Measurements from ENCODE around the gene KCND2.
"Not testable (repeated sequence)": the region's sequence is repeated elsewhere in the genome, so short reads cannot be mapped to it uniquely, and the experiment has no call there.

KCND2 gene

DNA sequence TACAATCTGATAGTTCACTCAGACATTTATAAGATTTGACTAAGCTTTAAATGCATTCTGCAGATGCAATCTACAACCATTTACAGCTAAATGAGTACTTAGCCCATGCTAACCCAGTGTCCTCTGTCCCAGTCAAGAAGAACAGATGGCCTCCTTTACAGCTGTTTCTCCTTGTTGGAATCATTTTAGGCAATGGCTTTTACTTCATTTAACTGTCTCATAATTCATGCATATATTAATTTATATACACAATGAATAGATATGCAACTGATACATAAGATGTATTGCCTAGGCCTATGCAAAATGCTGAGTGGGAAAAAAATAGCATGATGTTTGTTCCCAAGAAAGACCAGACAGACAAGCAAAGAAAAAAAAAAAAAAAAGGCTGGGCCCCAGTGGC, 502.8 kb downstream of the KCND2 start:
- Histone ChIP-seq H2AFZ (ENCODE audit: low read length, unreplicated experiment) (no peak overlapping the region), H3K27me3 (ENCODE audit: insufficient read depth, low read length) (no peaks in the 10 kb centered on the region), H3K36me3 (ENCODE audit: insufficient read depth, low read length) (no peaks in the 10 kb centered on the region), H3K79me2 (ENCODE audit: control insufficient read depth, insufficient read depth, low read length, unreplicated experiment) (no peaks in the 10 kb centered on the region), H3K27ac (ENCODE audit: low read depth, low read length) (no peak overlapping the region), H3K4me3 (ENCODE audit: low read depth, low read length) (no peak overlapping the region), H3K4me1 (ENCODE audit: control insufficient read depth, insufficient read depth, low read length, unreplicated experiment) (no peaks in the 10 kb centered on the region)

DNA sequence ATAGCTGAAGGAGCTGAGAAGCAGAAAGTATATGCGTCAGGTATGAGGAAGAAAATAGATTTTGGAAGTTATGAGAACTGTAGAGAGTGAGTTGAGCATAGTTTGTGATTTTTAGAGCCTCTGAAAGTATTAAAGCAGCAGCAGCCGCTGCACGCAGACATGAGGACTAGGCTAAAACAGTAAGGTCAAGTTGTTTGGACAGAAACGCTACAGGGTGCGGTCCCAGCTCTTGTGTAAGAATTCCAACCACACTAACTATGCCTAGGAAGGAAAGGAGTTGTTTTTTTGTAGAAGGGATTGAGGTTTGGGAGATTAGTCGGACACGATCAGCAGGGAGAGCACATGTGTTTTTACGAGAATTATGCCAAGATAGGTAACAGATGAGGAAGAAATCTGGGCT, 506.1 kb downstream of the KCND2 start:
- not testable (repeated sequence) for H3K27ac ChIP-seq (ENCODE audit: low read depth, low read length); H3K27me3 ChIP-seq (ENCODE audit: insufficient read depth, low read length); H2AFZ ChIP-seq (ENCODE audit: low read length, unreplicated experiment); H3K4me1 ChIP-seq (ENCODE audit: control insufficient read depth, insufficient read depth, low read length, unreplicated experiment); H3K36me3 ChIP-seq (ENCODE audit: insufficient read depth, low read length); H3K79me2 ChIP-seq (ENCODE audit: control insufficient read depth, insufficient read depth, low read length, unreplicated experiment); H3K4me3 ChIP-seq (ENCODE audit: low read depth, low read length)

DNA sequence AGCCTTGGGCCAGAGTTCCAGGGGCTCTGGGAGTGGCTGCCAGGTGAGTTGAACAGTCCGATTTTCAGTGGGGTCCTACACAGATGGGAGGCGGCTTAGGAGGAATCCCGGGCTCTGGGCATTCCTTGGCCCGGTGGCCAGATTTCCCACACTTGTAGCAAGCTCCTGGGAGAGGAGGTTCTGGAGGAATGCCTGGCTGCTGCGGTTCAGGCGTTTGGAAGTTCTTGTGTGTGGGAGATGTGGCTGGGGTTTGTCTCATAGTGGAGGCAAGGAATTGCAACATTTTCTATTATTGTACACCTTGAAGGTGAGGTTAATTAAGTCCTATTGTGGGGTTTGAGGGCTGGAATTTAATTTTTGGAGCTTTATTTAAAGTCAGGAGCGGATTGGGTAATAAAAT, 507.5 kb downstream of the KCND2 start:
- not testable (repeated sequence) for H3K27ac ChIP-seq (ENCODE audit: low read depth, low read length); H2AFZ ChIP-seq (ENCODE audit: low read length, unreplicated experiment); H3K27me3 ChIP-seq (ENCODE audit: insufficient read depth, low read length); H3K79me2 ChIP-seq (ENCODE audit: control insufficient read depth, insufficient read depth, low read length, unreplicated experiment); H3K4me3 ChIP-seq (ENCODE audit: low read depth, low read length); H3K4me1 ChIP-seq (ENCODE audit: control insufficient read depth, insufficient read depth, low read length, unreplicated experiment); H3K36me3 ChIP-seq (ENCODE audit: insufficient read depth, low read length)

DNA sequence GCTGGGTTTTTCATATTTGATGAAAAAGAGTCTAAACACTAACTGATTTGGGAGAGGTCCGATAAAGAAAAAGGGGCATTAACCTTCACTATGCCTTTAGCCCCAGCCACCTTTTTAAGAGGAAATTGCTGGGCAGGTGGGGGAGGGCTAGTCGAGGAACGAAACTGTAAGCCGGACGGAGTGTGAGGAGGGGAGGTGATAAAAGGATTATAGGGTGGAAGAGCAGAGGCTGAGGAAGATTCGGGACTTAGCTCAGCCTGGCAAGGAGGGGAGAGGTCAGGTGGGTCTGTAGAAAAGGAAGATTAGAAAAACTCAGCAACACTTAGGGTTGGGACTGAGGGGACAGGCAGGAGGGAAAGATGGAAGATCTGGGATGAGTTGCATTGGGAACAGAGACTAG, 508.0 kb downstream of the KCND2 start:
- Histone ChIP-seq H3K36me3 (ENCODE audit: insufficient read depth, low read length) (no peaks in the 10 kb centered on the region), H3K79me2 (ENCODE audit: control insufficient read depth, insufficient read depth, low read length, unreplicated experiment) (no peaks in the 10 kb centered on the region), H3K27me3 (ENCODE audit: insufficient read depth, low read length) (no peaks in the 10 kb centered on the region), H3K4me1 (ENCODE audit: control insufficient read depth, insufficient read depth, low read length, unreplicated experiment) (no peaks in the 10 kb centered on the region), H2AFZ (ENCODE audit: low read length, unreplicated experiment) (no peak overlapping the region), H3K4me3 (ENCODE audit: low read depth, low read length) (no peak overlapping the region), H3K27ac (ENCODE audit: low read depth, low read length) (no peak overlapping the region)

DNA sequence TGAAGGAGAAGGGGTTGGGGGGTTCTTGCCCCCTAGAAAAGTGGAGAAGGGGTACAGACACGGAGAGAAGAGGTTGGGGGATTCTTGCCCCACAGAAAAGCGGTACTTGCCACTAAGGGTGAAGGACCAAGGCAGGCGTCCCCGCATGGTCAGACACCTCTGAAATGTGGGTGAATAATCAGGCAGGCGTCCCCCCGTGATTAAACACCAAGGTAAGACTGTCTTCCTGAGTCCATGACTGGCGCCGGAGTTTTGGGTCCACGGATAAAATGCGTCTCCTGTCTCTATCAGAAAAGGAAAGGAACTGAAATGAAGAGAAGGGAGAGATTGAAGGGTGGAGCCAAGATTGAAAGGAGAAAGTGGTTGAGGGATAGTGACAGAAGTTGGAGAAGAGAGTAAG, 508.9 kb downstream of the KCND2 start:
- H3K79me2 ChIP-seq (ENCODE audit: control insufficient read depth, insufficient read depth, low read length, unreplicated experiment); H2AFZ ChIP-seq (ENCODE audit: low read length, unreplicated experiment); H3K27ac ChIP-seq (ENCODE audit: low read depth, low read length); H3K4me3 ChIP-seq (ENCODE audit: low read depth, low read length); H3K36me3 ChIP-seq (ENCODE audit: insufficient read depth, low read length); H3K4me1 ChIP-seq (ENCODE audit: control insufficient read depth, insufficient read depth, low read length, unreplicated experiment); H3K27me3 ChIP-seq (ENCODE audit: insufficient read depth, low read length): not testable (repeated sequence)

DNA sequence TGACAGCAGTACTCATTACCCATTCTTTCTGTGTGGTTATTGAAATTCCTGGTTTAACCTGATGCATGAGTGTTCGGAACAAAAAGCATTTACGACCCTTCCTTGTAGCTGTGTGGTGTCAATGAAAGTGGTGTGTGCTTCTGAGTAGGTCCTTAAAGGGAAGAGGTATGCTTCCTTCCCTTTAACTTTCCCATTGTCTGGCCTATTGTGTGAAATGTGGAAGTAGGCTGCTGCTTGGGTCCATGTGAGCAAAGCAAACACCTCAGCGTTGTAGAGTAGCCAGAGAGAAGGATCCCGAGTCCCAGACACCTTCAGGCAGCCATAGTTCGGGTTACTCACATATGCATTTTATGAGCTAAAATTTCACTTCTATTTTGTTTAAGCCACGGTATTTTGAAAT, 510.3 kb downstream of the KCND2 start:
- Histone ChIP-seq H3K27ac (ENCODE audit: low read depth, low read length) (no peak overlapping the region), H3K4me3 (ENCODE audit: low read depth, low read length) (no peak overlapping the region), H3K4me1 (ENCODE audit: control insufficient read depth, insufficient read depth, low read length, unreplicated experiment) (no peaks in the 10 kb centered on the region), H3K79me2 (ENCODE audit: control insufficient read depth, insufficient read depth, low read length, unreplicated experiment) (no peaks in the 10 kb centered on the region), H3K36me3 (ENCODE audit: insufficient read depth, low read length) (no peaks in the 10 kb centered on the region), H2AFZ (ENCODE audit: low read length, unreplicated experiment) (no peak overlapping the region), H3K27me3 (ENCODE audit: insufficient read depth, low read length) (no peaks in the 10 kb centered on the region)

DNA sequence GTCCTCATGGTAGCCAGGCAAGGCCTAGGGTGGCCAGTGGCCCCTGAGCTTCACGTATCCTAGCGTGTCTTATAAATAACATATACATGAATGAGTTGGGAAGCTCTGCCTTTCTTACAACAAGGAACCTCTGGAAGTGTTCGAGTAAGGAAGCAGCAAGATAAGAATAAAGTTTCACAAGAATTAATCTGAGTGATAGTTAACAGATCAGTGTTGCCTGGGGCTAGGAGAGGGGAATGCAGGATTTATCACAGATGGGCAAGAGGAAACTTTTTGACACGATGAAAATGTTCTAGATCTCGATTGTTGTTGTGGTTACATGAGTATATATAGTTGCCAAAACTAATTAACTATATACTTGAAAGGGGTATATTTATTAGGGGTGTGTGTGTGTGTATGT, 510.7 kb downstream of the KCND2 start:
- Histone ChIP-seq H3K27ac (ENCODE audit: low read depth, low read length) (no peak overlapping the region), H3K79me2 (ENCODE audit: control insufficient read depth, insufficient read depth, low read length, unreplicated experiment) (no peaks in the 10 kb centered on the region), H3K4me1 (ENCODE audit: control insufficient read depth, insufficient read depth, low read length, unreplicated experiment) (no peaks in the 10 kb centered on the region), H3K36me3 (ENCODE audit: insufficient read depth, low read length) (no peaks in the 10 kb centered on the region), H3K4me3 (ENCODE audit: low read depth, low read length) (no peak overlapping the region), H3K27me3 (ENCODE audit: insufficient read depth, low read length) (no peaks in the 10 kb centered on the region), H2AFZ (ENCODE audit: low read length, unreplicated experiment) (no peak overlapping the region)

DNA sequence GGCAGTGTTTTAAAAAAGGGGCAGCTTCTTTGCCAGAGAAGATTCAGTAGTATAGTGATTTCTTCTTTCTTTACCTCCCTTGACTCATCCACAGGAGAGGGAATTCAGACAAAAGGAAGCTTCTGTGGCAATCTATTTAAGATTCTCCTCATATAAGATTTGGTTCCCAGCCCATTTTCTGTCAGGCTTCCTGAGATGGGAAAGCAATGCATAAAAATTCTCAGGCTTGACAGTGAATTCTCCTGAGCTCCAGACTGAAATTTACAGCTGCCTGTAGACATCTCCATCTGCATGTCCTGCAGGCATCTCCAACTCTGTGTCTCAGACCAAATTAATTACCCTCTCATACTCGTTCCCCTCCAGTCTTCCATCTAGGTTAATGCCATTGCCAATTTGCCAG, 512.1 kb downstream of the KCND2 start:
- no peaks in the 10 kb centered on the region for H3K4me1 ChIP-seq (ENCODE audit: control insufficient read depth, insufficient read depth, low read length, unreplicated experiment)
- H3K36me3 ChIP-seq (ENCODE audit: insufficient read depth, low read length) = no peaks in the 10 kb centered on the region
- H3K4me3 ChIP-seq (ENCODE audit: low read depth, low read length) = no peak overlapping the region
- no peak overlapping the region for H2AFZ ChIP-seq (ENCODE audit: low read length, unreplicated experiment)
- H3K27ac ChIP-seq (ENCODE audit: low read depth, low read length) = no peak overlapping the region
- no peaks in the 10 kb centered on the region for H3K27me3 ChIP-seq (ENCODE audit: insufficient read depth, low read length)
- H3K79me2 ChIP-seq (ENCODE audit: control insufficient read depth, insufficient read depth, low read length, unreplicated experiment) = no peaks in the 10 kb centered on the region

DNA sequence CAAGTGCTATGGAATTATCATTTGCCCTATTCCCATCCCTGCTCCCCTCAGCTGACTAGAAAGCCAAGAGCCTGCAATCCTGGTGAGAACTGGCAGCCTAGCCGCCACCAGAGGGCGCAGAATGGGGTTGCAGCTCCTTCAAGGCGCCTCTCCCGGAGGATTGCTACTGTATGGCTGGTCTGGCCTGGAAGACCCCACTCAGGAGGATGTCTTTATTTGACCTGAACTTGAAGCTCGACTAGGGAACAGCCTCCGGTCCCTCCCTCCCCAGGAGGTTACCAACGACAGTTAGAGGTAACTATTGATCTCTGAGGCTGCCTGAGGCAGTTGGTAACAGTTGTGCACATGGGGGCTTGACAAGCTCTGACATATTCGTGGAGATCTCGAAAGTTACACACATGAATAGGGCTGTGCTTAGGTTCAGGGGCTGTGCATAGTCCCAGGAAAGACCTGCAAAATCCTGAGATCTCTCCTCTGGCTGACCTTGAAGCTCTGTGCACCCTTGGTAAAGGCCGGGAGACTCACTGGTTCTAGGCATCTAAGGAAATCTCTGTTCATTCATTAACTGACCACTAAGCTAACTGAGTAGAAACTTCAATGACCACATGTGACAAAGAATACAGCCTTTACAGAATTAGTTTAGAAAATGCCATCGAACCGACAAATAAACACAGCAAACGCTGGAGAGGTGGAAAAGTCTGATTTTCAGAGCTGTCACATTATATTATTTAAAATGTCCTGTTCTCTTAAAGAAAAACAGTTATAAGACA, 519.3 kb downstream of the KCND2 start:
- Histone ChIP-seq H3K4me3 (ENCODE audit: low read depth, low read length) (no peak overlapping the region), H3K36me3 (ENCODE audit: insufficient read depth, low read length) (no peaks in the 10 kb centered on the region), H3K27ac (ENCODE audit: low read depth, low read length) (no peak overlapping the region), H3K4me1 (ENCODE audit: control insufficient read depth, insufficient read depth, low read length, unreplicated experiment) (peaks cover 12% of the 10 kb centered on the region), H3K79me2 (ENCODE audit: control insufficient read depth, insufficient read depth, low read length, unreplicated experiment) (no peaks in the 10 kb centered on the region), H2AFZ (ENCODE audit: low read length, unreplicated experiment) (no peak overlapping the region), H3K27me3 (ENCODE audit: insufficient read depth, low read length) (no peaks in the 10 kb centered on the region)

DNA sequence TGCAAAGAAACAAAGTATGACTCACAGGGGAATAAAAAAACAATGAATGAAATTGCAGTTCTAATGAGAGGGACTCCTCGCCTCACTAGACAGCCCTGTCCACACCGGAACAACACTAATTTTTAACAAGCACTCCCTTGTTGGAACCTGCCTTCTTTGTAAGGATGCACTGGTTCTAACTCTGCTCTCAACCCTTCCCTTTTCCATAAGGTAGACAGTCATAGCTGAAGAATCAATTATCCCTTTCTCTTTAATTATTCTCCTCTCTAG, 519.8 kb downstream of the KCND2 start:
- H3K36me3 ChIP-seq (ENCODE audit: insufficient read depth, low read length) = no peaks in the 10 kb centered on the region
- H3K4me3 ChIP-seq (ENCODE audit: low read depth, low read length) = no peak overlapping the region
- no peak overlapping the region for H3K27ac ChIP-seq (ENCODE audit: low read depth, low read length)
- H3K4me1 ChIP-seq (ENCODE audit: control insufficient read depth, insufficient read depth, low read length, unreplicated experiment) = peaks cover 12% of the 10 kb centered on the region
- no peak overlapping the region for H2AFZ ChIP-seq (ENCODE audit: low read length, unreplicated experiment)
- no peaks in the 10 kb centered on the region for H3K27me3 ChIP-seq (ENCODE audit: insufficient read depth, low read length)
- H3K79me2 ChIP-seq (ENCODE audit: control insufficient read depth, insufficient read depth, low read length, unreplicated experiment) = no peaks in the 10 kb centered on the region

DNA sequence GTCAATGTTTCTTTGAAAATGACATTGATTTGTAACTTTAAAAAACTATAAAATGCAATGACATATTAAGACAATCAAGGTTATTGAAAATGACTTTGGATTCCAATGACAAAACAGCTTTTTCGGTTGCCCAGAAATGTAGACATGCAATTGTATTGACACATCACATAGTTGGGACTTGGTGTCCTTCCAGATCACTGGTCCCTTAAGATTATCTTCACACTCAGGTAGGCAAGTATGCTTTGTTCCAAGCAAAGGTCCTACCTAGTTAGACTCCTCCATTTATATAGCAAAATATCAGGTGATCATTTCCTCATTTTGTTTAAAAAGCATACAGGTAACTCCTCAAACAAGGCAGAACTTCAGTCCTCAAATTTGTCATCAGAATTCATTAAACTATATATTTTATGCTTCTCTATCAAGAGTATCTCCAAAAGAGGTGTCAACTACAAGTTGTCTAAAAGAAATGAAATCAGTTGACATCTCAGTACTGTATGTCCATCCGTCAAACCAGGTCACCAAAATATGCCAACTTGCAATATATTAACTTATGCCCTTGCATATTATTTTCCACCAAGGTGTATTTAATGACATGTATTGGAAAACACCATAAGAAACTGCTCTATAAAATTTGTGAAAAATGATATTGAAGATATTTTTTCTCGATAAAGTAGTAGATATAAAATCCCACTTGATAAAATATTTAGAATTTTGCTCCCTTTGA, 520.4 kb downstream of the KCND2 start:
- peaks cover 12% of the 10 kb centered on the region for H3K4me1 ChIP-seq (ENCODE audit: control insufficient read depth, insufficient read depth, low read length, unreplicated experiment)
- no peak overlapping the region for H3K27ac ChIP-seq (ENCODE audit: low read depth, low read length)
- H3K4me3 ChIP-seq (ENCODE audit: low read depth, low read length) = no peak overlapping the region
- H3K79me2 ChIP-seq (ENCODE audit: control insufficient read depth, insufficient read depth, low read length, unreplicated experiment) = no peaks in the 10 kb centered on the region
- no peak overlapping the region for H2AFZ ChIP-seq (ENCODE audit: low read length, unreplicated experiment)
- no peaks in the 10 kb centered on the region for H3K27me3 ChIP-seq (ENCODE audit: insufficient read depth, low read length)
- no peaks in the 10 kb centered on the region for H3K36me3 ChIP-seq (ENCODE audit: insufficient read depth, low read length)

All from ACC112 (cell line).